WTC11 (cell line): ENCODE data around the gene IFT88. TPM values are rescaled to one million over a fixed set of nuclear protein-coding genes. Genes with fewer than 3 reads are reported as not detected.

Experiments
- ATAC-seq: fragments of 200-7000 bp; cut with Tn5 transposase; 2 replicates; pipeline ENCODE4 v1.10.0; 2021; ENCODE audit warnings: mild to moderate bottlenecking, moderate library complexity
- CTCF ChIA-PET: fragments of 300-600 bp; sonication (Branson Sonifier 250); formaldehyde crosslinking; loops from one replicate; lab custom pipeline; 2021; ENCODE audit warnings: antibody characterized with exemption; lab: Charles Lee
- POLR2A ChIA-PET: fragments of 350-600 bp; sonication (Branson Sonifier 250); formaldehyde crosslinking; loops from one replicate; lab custom pipeline; 2021; ENCODE audit warnings: antibody characterized with exemption; lab: Charles Lee
- DNase-seq: peaks from one replicate; pipeline ENCODE4 v3.0.0; 2021; ENCODE audit warnings: low spot score
- H3K27ac Mint-ChIP-seq: 2 replicates; pipeline ENCODE4 v1.8.0; 2021; ENCODE audit warnings: mixed read lengths
- H3K27me3 Mint-ChIP-seq: 2 replicates; pipeline ENCODE4 v1.8.0; 2021; ENCODE audit warnings: low read depth, mild to moderate bottlenecking, moderate library complexity, mixed read lengths
- H3K36me3 Mint-ChIP-seq: 2 replicates; pipeline ENCODE4 v1.8.0; 2021; ENCODE audit warnings: mixed read lengths
- H3K4me1 Mint-ChIP-seq: 2 replicates; pipeline ENCODE4 v1.8.0; 2022; ENCODE audit warnings: mixed read lengths
- H3K4me3 Mint-ChIP-seq: 2 replicates; pipeline ENCODE4 v1.8.0; 2021; ENCODE audit warnings: mild to moderate bottlenecking, moderate library complexity, mixed read lengths
- H3K9me3 Mint-ChIP-seq: 2 replicates; pipeline ENCODE4 v1.8.0; 2021; ENCODE audit warnings: mixed read lengths
- AFF4 ChIP-seq: sonication (generic); formaldehyde crosslinking; IDR thresholded peaks from 2 replicates; pipeline ENCODE4 v1.8.1; 2023; ENCODE audit warnings: mild to moderate bottlenecking, missing genetic modification reagents, borderline replicate concordance
- AR ChIP-seq: fragments of 250-450 bp; sonication (Bioruptor Pico); IDR thresholded peaks from 2 replicates; pipeline ENCODE4 v1.9.0; 2021; ENCODE audit warnings: mild to moderate bottlenecking
- CREB1 ChIP-seq: sonication (generic); formaldehyde crosslinking; IDR thresholded peaks from 2 replicates; pipeline ENCODE4 v1.8.0; 2023; ENCODE audit warnings: mild to moderate bottlenecking, missing genetic modification reagents
- EMX1 ChIP-seq: fragments of 250-450 bp; sonication (Bioruptor Pico); IDR thresholded peaks from 2 replicates; pipeline ENCODE4 v1.8.0; 2021; ENCODE audit warnings: mild to moderate bottlenecking
- ETV6 ChIP-seq: sonication (generic); formaldehyde crosslinking; IDR thresholded peaks from 2 replicates; pipeline ENCODE4 v1.8.1; 2022; ENCODE audit warnings: mild to moderate bottlenecking, missing genetic modification reagents
- IRF1 ChIP-seq: sonication (generic); formaldehyde crosslinking; IDR thresholded peaks from 2 replicates; pipeline ENCODE4 v1.8.0; 2023; ENCODE audit warnings: missing genetic modification reagents
- JUN ChIP-seq: sonication (generic); formaldehyde crosslinking; IDR thresholded peaks from 2 replicates; pipeline ENCODE4 v1.8.0; 2023; ENCODE audit warnings: mild to moderate bottlenecking, missing genetic modification reagents
- NFYB ChIP-seq: sonication (generic); formaldehyde crosslinking; conservative IDR thresholded peaks from 2 replicates; pipeline ENCODE4 v1.8.0; 2022; ENCODE audit warnings: low read depth, missing genetic modification reagents
- RELA ChIP-seq: sonication (generic); formaldehyde crosslinking; IDR thresholded peaks from 2 replicates; pipeline ENCODE4 v1.8.1; 2022; ENCODE audit warnings: missing genetic modification reagents, mild to moderate bottlenecking, borderline replicate concordance
- SP1 ChIP-seq: sonication (generic); formaldehyde crosslinking; conservative IDR thresholded peaks from 2 replicates; pipeline ENCODE4 v1.8.1; 2022; ENCODE audit warnings: missing genetic modification reagents
- STAT6 ChIP-seq: sonication (generic); formaldehyde crosslinking; conservative IDR thresholded peaks from 2 replicates; pipeline ENCODE4 v1.8.1; 2023; ENCODE audit warnings: mild to moderate bottlenecking, low read depth, missing genetic modification reagents, moderate library complexity
- ZBTB21 ChIP-seq: sonication (generic); formaldehyde crosslinking; IDR thresholded peaks from 2 replicates; pipeline ENCODE4 v1.8.1; 2023; ENCODE audit warnings: mild to moderate bottlenecking, missing genetic modification reagents, borderline replicate concordance
- ZNF396 ChIP-seq: fragments of 250-450 bp; sonication (Bioruptor Pico); IDR thresholded peaks from 2 replicates; pipeline ENCODE4 v1.8.0; 2021; ENCODE audit warnings: mild to moderate bottlenecking, moderate library complexity, borderline replicate concordance
- ZNF512 ChIP-seq: sonication (generic); formaldehyde crosslinking; IDR thresholded peaks from 2 replicates; pipeline ENCODE4 v1.8.1; 2022; ENCODE audit warnings: missing genetic modification reagents, borderline replicate concordance
- ZNF532 ChIP-seq: fragments of 250-450 bp; sonication (Bioruptor Pico); IDR thresholded peaks from 2 replicates; pipeline ENCODE4 v1.9.0; 2021; ENCODE audit warnings: mild to moderate bottlenecking, borderline replicate concordance
- total RNA-seq: library from RNA; stranded (reverse); gene quantifications from 3 replicates; pipeline ENCODE4 v1.2.3, GENCODE V29; 2021

The IFT88 gene
- total RNA-seq, 1 experiment from 2014 or later: 6.5 TPM

- no peak for TF ChIP-seq AFF4 (CRISPR knock-in tag)
- no peak for TF ChIP-seq RELA (CRISPR knock-in tag)
- no peak for TF ChIP-seq ZNF512 (CRISPR knock-in tag)
- TF ChIP-seq NFYB (CRISPR knock-in tag): no peak
- TF ChIP-seq EMX1 (CRISPR knock-in tag): no peak
- TF ChIP-seq ETV6 (CRISPR knock-in tag): no peak
- TF ChIP-seq STAT6 (CRISPR knock-in tag): no peak
- TF ChIP-seq CREB1 (CRISPR knock-in tag): no peak
- no peak for TF ChIP-seq ZBTB21 (CRISPR knock-in tag)
- TF ChIP-seq ZNF532 (CRISPR knock-in tag): no peak
- no peak for TF ChIP-seq AR
- no peak for TF ChIP-seq IRF1
- TF ChIP-seq JUN: no peak
- TF ChIP-seq SP1 (CRISPR knock-in tag): no peak
- no peak for TF ChIP-seq ZNF396 (CRISPR knock-in tag)
- TF ChIP-seq, all 79 proteins: peak for 0
- H3K36me3 Mint-ChIP-seq: no peaks in the 10 kb centered on the region
- H3K9me3 Mint-ChIP-seq: no peaks in the 10 kb centered on the region
- DNase-seq (no peak), ATAC-seq (no peak)
- no peak overlapping the region for H3K4me3 Mint-ChIP-seq
- no peaks in the 10 kb centered on the region for H3K27me3 Mint-ChIP-seq
- H3K4me1 Mint-ChIP-seq: peaks cover 57% of the 10 kb centered on the region
- ChIA-PET POLR2A (no interaction called here), CTCF (interaction anchor here (0.6 to 1.6 kb wide), 6 partner anchors 26 to 258 kb away, joined by 3 to 6 read pairs (median 4); no protein-coding TSS in a partner anchor)
- no peak overlapping the region for H3K27ac Mint-ChIP-seq
Observed at GRCh38 chr13:20685092-20685491, 118.1 kb downstream of the IFT88 start.
